HG03439 (cell line): ENCODE measurements around the gene LYRM7.

Experiments
- ATAC-seq: cut with Tn5 transposase; IDR thresholded peaks from one replicate; pipeline ENCODE4 v1.9.1; 2021; ENCODE audit warnings: mild to moderate bottlenecking, moderate library complexity; ENCODE audit not compliant: unreplicated experiment

The LYRM7 gene

GRCh38 chr5:131254741-131255140, 84.0 kb downstream of the LYRM7 start:
- no peak for ATAC-seq
